ENCODE data around the gene MORN1. TPM values are rescaled to one million over a fixed set of nuclear protein-coding genes. Genes with fewer than 3 reads are reported as not detected.

MORN1 gene
- total RNA-seq, 4 donors from 2014 or later = 4.9 to 21.5 (median 15.9) TPM

GRCh38 chr1:2337501-2337900 lies 53.9 kb downstream of the MORN1 start:
- Histone ChIP-seq H3K36me3 (no peaks in the 10 kb centered on the region), H3K9me3 (no peaks in the 10 kb centered on the region), H3K27me3 (no peaks in the 10 kb centered on the region), H3K27ac (no peak overlapping the region), H3K4me3 (no peak overlapping the region), H3K4me1 (no peaks in the 10 kb centered on the region)
- no peak for TF ChIP-seq CTCF (IDR thresholded peaks at IDR 0.05)
- no peak for TF ChIP-seq POLR2A (IDR thresholded peaks at IDR 0.05)
- no peak for DNase-seq

GRCh38 chr1:2337081-2337480 lies 54.3 kb downstream of the MORN1 start:
- H3K4me1 ChIP-seq = no peaks in the 10 kb centered on the region
- no peak overlapping the region for H3K27ac ChIP-seq
- no peaks in the 10 kb centered on the region for H3K9me3 ChIP-seq
- no peak for DNase-seq
- no peak overlapping the region for H3K4me3 ChIP-seq
- TF ChIP-seq CTCF (IDR thresholded peaks at IDR 0.05) (no peak), POLR2A (IDR thresholded peaks at IDR 0.05) (no peak)
- H3K27me3 ChIP-seq = no peaks in the 10 kb centered on the region
- no peaks in the 10 kb centered on the region for H3K36me3 ChIP-seq

- H3K4me3 ChIP-seq = no peak overlapping the region
- H3K27me3 ChIP-seq = no peaks in the 10 kb centered on the region
- no peaks in the 10 kb centered on the region for H3K36me3 ChIP-seq
- H3K27ac ChIP-seq = no peak overlapping the region
- H3K9me3 ChIP-seq = no peaks in the 10 kb centered on the region
- no peak for DNase-seq
- no peak for TF ChIP-seq POLR2A (IDR thresholded peaks at IDR 0.05)
- no peak for TF ChIP-seq CTCF (IDR thresholded peaks at IDR 0.05)
- H3K4me1 ChIP-seq = no peaks in the 10 kb centered on the region
Measured at GRCh38 chr1:2336499-2336898, 54.9 kb downstream of the MORN1 start.

GRCh38 chr1:2335721-2336455 lies 55.5 kb downstream of the MORN1 start:
- no peaks in the 10 kb centered on the region for H3K9me3 ChIP-seq
- H3K27me3 ChIP-seq = no peaks in the 10 kb centered on the region
- no peak for DNase-seq
- H3K27ac ChIP-seq = no peak overlapping the region
- TF ChIP-seq POLR2A (IDR thresholded peaks at IDR 0.05) (no peak), CTCF (IDR thresholded peaks at IDR 0.05) (no peak)
- H3K36me3 ChIP-seq = no peaks in the 10 kb centered on the region
- no peak overlapping the region for H3K4me3 ChIP-seq
- peaks cover 0 to 4% (median 0%) of the 10 kb centered on the region in 4 donors for H3K4me1 ChIP-seq

- H3K4me3 ChIP-seq = no peak overlapping the region
- TF ChIP-seq POLR2A (IDR thresholded peaks at IDR 0.05) (no peak), CTCF (IDR thresholded peaks at IDR 0.05) (no peak)
- H3K4me1 ChIP-seq = peaks cover 0 to 4% (median 0%) of the 10 kb centered on the region in 4 donors
- no peaks in the 10 kb centered on the region for H3K36me3 ChIP-seq
- no peak overlapping the region for H3K27ac ChIP-seq
- no peaks in the 10 kb centered on the region for H3K27me3 ChIP-seq
- no peak for DNase-seq
- H3K9me3 ChIP-seq = no peaks in the 10 kb centered on the region
Measured at GRCh38 chr1:2334883-2335534, 56.3 kb downstream of the MORN1 start.
